PC-9 (cell line): ENCODE measurements around the gene ERCC6L2. TPM values are rescaled to one million over a fixed set of nuclear protein-coding genes. Genes with fewer than 3 reads are reported as not detected.

Experiments used
- BruUV-seq: library from RNA; stranded (reverse); fragments of 400-500 nt; replicated peaks from 2 replicates; lab custom pipeline; 2021; lab: Mats Ljungman, UMichigan
- CTCF ChIA-PET: fragments of 300-600 bp; sonication (Branson Sonifier 250); formaldehyde crosslinking; loops from one replicate; lab custom pipeline; 2022; ENCODE audit warnings: antibody characterized with exemption; lab: Charles Lee
- POLR2A ChIA-PET: fragments of 300-600 bp; sonication (Branson Sonifier 250); formaldehyde crosslinking; loops from one replicate; lab custom pipeline; 2022; ENCODE audit warnings: antibody characterized with exemption; ENCODE audit not compliant: unreplicated experiment; lab: Charles Lee
- DNase-seq, 2 experiments: peaks; one replicate each; pipeline versions ENCODE4 v3.0.0 to v3.0.0-alpha.2; 2015 to 2022; ENCODE audit warnings: mixed read lengths in 1 of 2
- H2AFZ ChIP-seq: fragments of 200-600 bp; sonication (generic); 2 replicates; pipeline ENCODE4 v1.8.1; 2017; ENCODE audit warnings: antibody characterized with exemption
- H3F3A ChIP-seq: fragments of 200-600 bp; sonication (generic); 2 replicates; pipeline ENCODE4 v1.8.1; 2017; ENCODE audit warnings: antibody characterized with exemption, mild to moderate bottlenecking, low read depth; ENCODE audit not compliant: insufficient read depth
- H3K27ac ChIP-seq: fragments of 200-600 bp; sonication (generic); 2 replicates; pipeline ENCODE4 v1.6.1; 2016; ENCODE audit warnings: mixed run types
- H3K27me3 ChIP-seq: fragments of 200-600 bp; sonication (generic); 2 replicates; pipeline ENCODE4 v1.6.1; 2016; ENCODE audit warnings: low read depth, mixed run types; ENCODE audit not compliant: insufficient read depth
- H3K36me3 ChIP-seq: fragments of 200-600 bp; sonication (generic); 2 replicates; pipeline ENCODE4 v1.6.1; 2016; ENCODE audit warnings: low read depth, mixed run types
- H3K4me1 ChIP-seq: fragments of 200-600 bp; sonication (generic); replicated peaks from 2 replicates; pipeline ENCODE4 v1.6.1; 2016; ENCODE audit warnings: mixed run types; ENCODE audit not compliant: insufficient read depth
- H3K4me2 ChIP-seq: fragments of 200-600 bp; sonication (generic); 2 replicates; pipeline ENCODE4 v1.6.1; 2017; ENCODE audit warnings: mixed run types
- H3K4me3 ChIP-seq: fragments of 200-600 bp; sonication (generic); 2 replicates; pipeline ENCODE4 v1.6.1; 2016; ENCODE audit warnings: mixed run types
- H3K79me2 ChIP-seq: fragments of 200-600 bp; sonication (generic); 2 replicates; pipeline ENCODE4 v1.6.1; 2017; ENCODE audit warnings: low read depth, mixed run types
- H3K9me2 ChIP-seq: fragments of 200-600 bp; sonication (generic); 2 replicates; pipeline ENCODE4 v1.8.1; 2017; ENCODE audit warnings: mild to moderate bottlenecking; ENCODE audit not compliant: insufficient read depth
- H3K9me3 ChIP-seq: fragments of 200-600 bp; sonication (generic); 2 replicates; pipeline ENCODE4 v1.8.1; 2016; ENCODE audit warnings: low read depth; ENCODE audit not compliant: insufficient read depth
- H4K20me1 ChIP-seq: fragments of 200-600 bp; sonication (generic); 2 replicates; pipeline ENCODE4 v1.8.1; 2017; ENCODE audit not compliant: insufficient read depth
- CTCF ChIP-seq: fragments of 200-600 bp; sonication (generic); conservative IDR thresholded peaks from 2 replicates; pipeline ENCODE4 v1.6.1; 2017; ENCODE audit warnings: mixed run types, antibody characterized with exemption, mild to moderate bottlenecking, moderate library complexity
- EZH2 ChIP-seq: fragments of 200-600 bp; sonication (generic); IDR thresholded peaks from 2 replicates; pipeline ENCODE4 v1.8.0; 2017; ENCODE audit warnings: antibody characterized with exemption, low read depth
- intact Hi-C: fragments of 100-400 bp; cut with micrococcal nuclease; formaldehyde crosslinking; loops from one replicate; pipeline ENCODE4 v1.10.0; 2022; ENCODE audit not compliant: unreplicated experiment
- total RNA-seq: library from RNA; stranded (reverse); gene quantifications from 2 replicates; pipeline ENCODE4 v1.2.3, GENCODE V29; 2021

Gene ERCC6L2
- total RNA-seq, 1 experiment from 2014 or later, result 41.4 TPM

- POLR2A ChIA-PET, result no interaction called here
Observed at GRCh38 chr9:95936579-95937075, 61.1 kb downstream of the ERCC6L2 start.

GRCh38 chr9:95937131-95937530, 61.6 kb downstream of the ERCC6L2 start:
- Histone ChIP-seq H3K9me2 (no peaks in the 10 kb centered on the region), H3K79me2 (no peaks in the 10 kb centered on the region), H3K4me2 (no peak overlapping the region), H3K4me3 (no peak overlapping the region), H3F3A (no peaks in the 10 kb centered on the region), H3K4me1 (no peaks in the 10 kb centered on the region), H3K27ac (no peak overlapping the region), H4K20me1 (peaks cover 11% of the 10 kb centered on the region; the same call in 1 of the 2 replicates), H3K27me3 (no peaks in the 10 kb centered on the region), H3K9me3 (no peaks in the 10 kb centered on the region), H3K36me3 (peaks cover 11% of the 10 kb centered on the region), H2AFZ (no peak overlapping the region)
- ChIA-PET CTCF (no interaction called here), POLR2A (interaction anchor here (0.8 kb wide), 1 partner anchor 554 kb away, joined by 9 read pairs; no protein-coding TSS in a partner anchor)
- no peak for DNase-seq
- intact Hi-C loops, result no loop called here
- TF ChIP-seq EZH2, result no peak
- no peak for TF ChIP-seq CTCF
- no TSS peak for BruUV-seq

More at GRCh38 chr9:95936579-95937075, 61.1 kb downstream of the ERCC6L2 start:
- Histone ChIP-seq H2AFZ (no peak overlapping the region), H3K4me2 (no peak overlapping the region), H3K27me3 (no peaks in the 10 kb centered on the region), H3F3A (no peaks in the 10 kb centered on the region), H3K79me2 (no peaks in the 10 kb centered on the region), H3K27ac (no peak overlapping the region), H3K9me2 (no peaks in the 10 kb centered on the region), H3K9me3 (no peaks in the 10 kb centered on the region), H3K36me3 (peaks cover 5% of the 10 kb centered on the region), H4K20me1 (peaks cover 11% of the 10 kb centered on the region; the same call in 1 of the 2 replicates), H3K4me3 (no peak overlapping the region), H3K4me1 (no peaks in the 10 kb centered on the region)
- BruUV-seq, result no TSS peak
- TF ChIP-seq EZH2 (no peak), CTCF (no peak)
- no peak for DNase-seq
- CTCF ChIA-PET, result no interaction called here
- intact Hi-C loops, result no loop called here

GRCh38 chr9:95938724-95939123, 63.2 kb downstream of the ERCC6L2 start:
- H3K4me1 ChIP-seq, result no peaks in the 10 kb centered on the region
- H3K27ac ChIP-seq, result no peak overlapping the region
- POLR2A ChIA-PET, result no interaction called here
- no peak overlapping the region for H3K4me2 ChIP-seq
- no peaks in the 10 kb centered on the region for H3K27me3 ChIP-seq
- H3K9me3 ChIP-seq, result no peaks in the 10 kb centered on the region
- H2AFZ ChIP-seq, result no peak overlapping the region
- H3K4me3 ChIP-seq, result no peak overlapping the region
- no peaks in the 10 kb centered on the region for H3K9me2 ChIP-seq
- TF ChIP-seq EZH2 (no peak), CTCF (peak; percentile 57)
- no TSS peak for BruUV-seq
- CTCF ChIA-PET, result no interaction called here
- no peaks in the 10 kb centered on the region for H3K79me2 ChIP-seq
- H4K20me1 ChIP-seq, result peaks cover 11% of the 10 kb centered on the region; the same call in 1 of the 2 replicates
- no peak for DNase-seq
- intact Hi-C loops, result no loop called here
- H3K36me3 ChIP-seq, result peaks cover 19% of the 10 kb centered on the region
- no peaks in the 10 kb centered on the region for H3F3A ChIP-seq
